HG03342 (cell line): ENCODE data around the gene AGXT.

Experiments used
- ATAC-seq: cut with Tn5 transposase; IDR thresholded peaks from one replicate; pipeline ENCODE4 v1.9.1; 2021; ENCODE audit warnings: mild to moderate bottlenecking, moderate library complexity; ENCODE audit not compliant: unreplicated experiment

AGXT gene

DNA sequence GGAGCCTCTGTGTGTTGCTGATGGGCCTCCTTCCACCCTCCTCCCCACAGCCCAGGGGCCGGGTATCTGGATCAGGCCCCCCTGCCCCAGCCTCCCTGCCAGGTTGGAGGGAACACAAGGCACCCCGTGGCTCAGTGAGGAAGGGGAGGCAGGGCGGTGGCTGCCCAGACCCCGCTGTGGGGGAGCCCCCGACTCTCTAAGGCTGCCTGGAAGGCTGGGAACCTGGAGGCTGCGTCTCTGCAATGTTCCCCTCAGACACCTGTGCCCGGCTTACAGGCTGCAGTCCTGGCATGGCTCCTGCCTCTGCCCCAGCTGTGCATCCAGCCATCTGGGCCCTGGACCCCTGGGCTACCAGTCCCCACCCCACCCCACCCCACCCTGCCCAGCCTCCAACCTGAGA is 27.8 kb downstream of the AGXT start:
- ATAC-seq, result no peak

DNA sequence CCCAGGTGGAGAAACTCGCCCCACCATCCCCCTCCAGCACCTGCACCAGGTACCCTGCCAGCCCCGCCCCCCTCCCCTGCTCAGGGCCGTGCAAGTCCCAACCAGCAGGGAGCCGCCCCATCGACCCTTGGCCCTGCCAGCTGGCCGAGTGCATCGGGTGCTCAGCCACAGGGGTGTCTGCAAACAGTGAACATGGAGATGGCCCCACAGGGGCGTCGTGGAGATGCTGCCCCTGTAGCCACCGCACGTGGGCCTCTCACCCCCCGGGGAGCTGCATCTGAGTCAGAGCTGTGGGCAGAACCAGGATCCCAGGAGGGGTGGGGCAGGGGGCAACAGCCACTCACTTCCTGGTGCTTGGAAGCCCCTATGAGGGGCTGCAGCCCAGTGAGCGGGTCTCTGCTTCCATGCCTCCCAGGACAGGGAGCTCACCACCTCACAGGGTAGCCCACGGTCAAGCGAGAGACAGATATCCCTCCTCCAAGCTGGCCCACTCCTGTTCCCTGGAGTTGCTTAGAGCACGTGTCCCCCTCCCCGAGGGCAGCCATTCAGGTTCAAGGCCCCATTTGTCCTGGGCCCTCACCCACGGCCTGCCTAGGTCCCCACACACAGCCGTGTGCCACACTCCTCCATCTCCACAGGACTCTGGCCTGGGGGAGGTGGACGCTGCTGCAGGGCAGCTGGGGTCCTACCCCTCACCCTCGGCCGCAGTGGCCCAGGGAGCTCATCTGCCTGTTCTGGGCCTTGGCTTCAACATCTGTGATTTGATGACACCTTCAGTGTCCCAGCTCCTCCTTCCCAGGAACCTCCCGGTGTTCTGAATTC is 28.5 kb downstream of the AGXT start:
- ATAC-seq, result no peak

DNA sequence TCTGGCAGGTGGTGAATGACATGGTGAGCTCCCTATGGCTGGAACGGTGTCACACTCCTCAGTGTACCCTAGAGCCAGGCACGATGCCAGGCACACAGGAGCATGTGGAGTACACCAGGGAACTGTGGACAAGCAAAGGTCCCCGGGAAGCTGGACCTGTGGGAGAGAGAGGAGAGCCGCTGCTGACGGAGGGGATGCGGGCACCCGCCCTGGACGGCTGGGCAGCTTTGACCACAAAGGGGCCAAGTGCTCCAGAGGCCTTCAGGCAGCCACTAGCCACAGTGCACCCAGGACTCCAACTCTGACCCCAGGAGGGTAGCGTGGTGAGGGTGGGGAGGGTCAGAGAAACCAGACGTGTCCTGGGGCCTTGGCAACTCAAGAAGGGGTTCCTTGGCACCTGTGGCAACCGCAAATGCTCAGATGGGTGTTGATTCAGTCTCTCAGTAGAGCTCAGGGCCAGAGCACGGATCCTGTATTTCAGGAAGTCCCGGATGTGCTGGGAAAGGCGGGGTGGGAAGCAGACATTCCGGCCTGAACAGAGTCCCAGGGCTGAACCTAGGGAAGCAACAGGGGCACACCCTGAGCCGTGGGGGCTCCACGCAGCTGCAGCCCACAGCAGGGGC is 29.6 kb downstream of the AGXT start:
- no peak for ATAC-seq

DNA sequence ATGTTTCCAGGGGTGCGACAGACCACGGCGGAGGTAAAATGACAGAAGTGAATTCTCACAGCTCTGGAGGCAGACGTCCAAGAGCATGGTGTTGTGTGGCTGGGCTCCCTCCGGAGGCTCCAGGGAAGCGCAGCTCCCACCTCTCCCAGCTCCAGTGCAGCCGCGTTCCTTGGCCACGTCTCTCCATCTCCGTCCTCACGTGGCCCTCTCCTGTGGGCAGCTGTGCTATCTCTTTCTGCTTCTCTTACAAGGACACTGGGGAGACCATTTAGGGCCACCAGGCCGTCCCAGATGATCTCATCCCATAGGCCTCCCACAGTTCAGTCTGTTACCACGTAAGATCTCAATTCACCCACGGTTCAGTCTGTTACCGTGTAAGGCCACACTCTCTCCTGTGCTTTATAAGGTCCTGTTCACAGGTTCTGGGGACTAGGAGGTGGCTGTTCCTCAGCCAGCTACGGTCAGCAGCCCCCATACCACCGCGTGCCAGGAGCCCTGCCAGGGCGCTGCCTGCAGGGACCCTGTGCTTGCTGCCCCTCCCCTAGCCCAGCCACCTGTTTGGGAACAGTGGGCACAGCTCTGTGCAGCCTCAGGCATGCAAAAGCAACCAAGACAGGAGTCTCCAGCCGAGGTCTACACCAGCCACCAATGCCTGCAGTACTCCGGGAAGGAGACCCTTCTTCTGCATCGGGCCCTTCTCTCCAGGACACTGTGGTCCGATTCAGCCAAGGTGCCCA is 30.3 kb downstream of the AGXT start:
- no peak for ATAC-seq

DNA sequence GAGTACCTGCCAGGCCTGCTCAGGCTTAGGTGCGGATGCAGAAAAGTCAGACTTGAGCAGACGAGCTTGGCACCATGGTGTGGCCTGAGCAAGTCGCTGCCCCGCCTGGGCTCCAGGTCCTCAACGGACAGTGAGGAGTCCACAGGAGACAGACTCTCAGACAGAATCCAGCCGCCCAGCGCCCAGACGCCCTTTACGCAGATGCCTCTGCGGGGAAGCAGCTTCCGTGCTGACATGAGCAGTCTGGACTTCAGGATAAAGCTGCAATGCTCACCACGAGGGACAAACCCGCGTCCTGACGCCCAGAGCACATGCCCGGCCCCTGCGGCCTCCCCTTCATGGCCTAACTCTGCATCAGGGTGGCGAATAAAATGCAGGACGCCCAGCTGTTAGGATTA is 30.8 kb downstream of the AGXT start:
- ATAC-seq, result no peak

- ATAC-seq, result no peak
Measured at GRCh38 chr2:240900141-240900860, 31.7 kb downstream of the AGXT start.

DNA sequence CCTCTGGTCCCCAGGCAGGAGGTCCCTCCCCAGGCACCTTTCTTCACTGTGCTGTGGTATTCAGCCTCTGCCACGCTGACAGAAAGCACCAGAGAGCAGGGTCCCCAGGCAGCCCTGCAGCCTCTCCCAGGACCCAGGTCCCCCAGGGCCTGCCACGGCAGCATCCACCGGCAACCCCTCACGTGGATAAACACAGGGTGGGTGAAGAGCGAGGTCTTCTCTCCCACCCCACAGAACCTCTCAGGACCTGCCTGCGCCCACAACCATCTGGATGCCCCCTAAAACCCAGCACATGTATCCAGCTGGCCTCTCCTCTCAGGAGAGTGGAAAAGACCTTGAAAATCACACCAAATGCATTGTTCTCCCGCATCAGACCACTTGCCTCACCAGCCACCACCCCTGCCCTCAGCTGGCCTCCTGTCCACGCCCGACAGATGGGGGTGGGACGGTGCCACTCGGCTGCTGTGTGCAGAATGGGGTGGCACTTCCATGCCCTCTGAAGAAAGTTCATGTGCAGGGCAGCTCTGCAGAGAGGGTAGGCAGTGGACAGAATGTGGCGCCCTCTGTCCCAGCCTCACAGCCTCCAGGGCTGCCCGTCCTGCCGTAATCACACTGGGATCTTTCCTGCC is 33.5 kb downstream of the AGXT start:
- ATAC-seq, result no peak

- ATAC-seq, result no peak
Measured at GRCh38 chr2:240902615-240903041, 34.0 kb downstream of the AGXT start.

- no peak for ATAC-seq
Measured at GRCh38 chr2:240903191-240904060, 34.8 kb downstream of the AGXT start.

- ATAC-seq, result no peak
Measured at GRCh38 chr2:240904216-240905175, 35.9 kb downstream of the AGXT start.

GRCh38 chr2:240905176-240905781 is 36.7 kb downstream of the AGXT start:
- no peak for ATAC-seq

GRCh38 chr2:240906141-240906910 is 37.7 kb downstream of the AGXT start, which contains the start of gene CROCC2:
Gene CROCC2, plus strand, starts transcription at chr2:240906336. Its CDS starts 178 bp downstream, at chr2:240906514.
- ATAC-seq, result no peak

- ATAC-seq, result no peak
Measured at GRCh38 chr2:240906911-240907590, 38.4 kb downstream of the AGXT start.

- no peak for ATAC-seq
Measured at GRCh38 chr2:240909216-240909974, 40.8 kb downstream of the AGXT start.

DNA sequence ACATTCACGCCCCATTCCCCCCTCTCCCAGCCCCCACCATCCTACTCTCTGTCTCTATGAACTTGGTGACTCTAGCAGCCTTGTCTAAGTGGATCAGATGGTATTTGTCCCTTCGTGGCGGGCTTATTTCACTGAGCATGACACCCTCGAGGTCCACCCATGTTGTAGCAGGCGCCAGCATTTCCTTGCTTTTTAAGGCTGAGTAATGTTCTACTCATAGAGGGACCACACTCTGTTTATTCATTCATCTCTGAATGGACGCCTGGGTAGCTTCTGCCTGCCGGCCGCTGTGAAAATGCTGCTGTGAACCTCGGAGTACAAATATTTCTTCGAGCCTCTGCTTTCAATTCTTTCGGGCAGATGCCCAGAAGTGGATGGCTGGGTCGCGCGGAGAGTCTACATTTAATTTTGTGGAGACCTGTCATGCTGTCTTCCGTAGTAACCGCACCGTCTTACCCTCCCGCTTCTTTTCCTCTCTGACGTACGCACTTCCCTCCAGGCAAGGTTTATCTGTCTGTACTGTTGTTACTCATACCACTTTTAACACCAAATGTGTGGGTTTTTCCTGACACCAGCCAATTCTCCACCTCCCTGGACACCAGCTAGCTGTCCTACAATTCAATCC is 43.1 kb downstream of the AGXT start:
- no peak for ATAC-seq
